ENCODE measurements around the gene IL17C. TPM values are rescaled to one million over a fixed set of nuclear protein-coding genes. Genes with fewer than 3 reads are reported as not detected.
A peak's percentile ranks its signal among the peaks of the same experiment; 100 is the strongest.

The IL17C gene
- total RNA-seq, 2 experiments from 2014 or later: 0.22 TPM; not detected in 1

DNA sequence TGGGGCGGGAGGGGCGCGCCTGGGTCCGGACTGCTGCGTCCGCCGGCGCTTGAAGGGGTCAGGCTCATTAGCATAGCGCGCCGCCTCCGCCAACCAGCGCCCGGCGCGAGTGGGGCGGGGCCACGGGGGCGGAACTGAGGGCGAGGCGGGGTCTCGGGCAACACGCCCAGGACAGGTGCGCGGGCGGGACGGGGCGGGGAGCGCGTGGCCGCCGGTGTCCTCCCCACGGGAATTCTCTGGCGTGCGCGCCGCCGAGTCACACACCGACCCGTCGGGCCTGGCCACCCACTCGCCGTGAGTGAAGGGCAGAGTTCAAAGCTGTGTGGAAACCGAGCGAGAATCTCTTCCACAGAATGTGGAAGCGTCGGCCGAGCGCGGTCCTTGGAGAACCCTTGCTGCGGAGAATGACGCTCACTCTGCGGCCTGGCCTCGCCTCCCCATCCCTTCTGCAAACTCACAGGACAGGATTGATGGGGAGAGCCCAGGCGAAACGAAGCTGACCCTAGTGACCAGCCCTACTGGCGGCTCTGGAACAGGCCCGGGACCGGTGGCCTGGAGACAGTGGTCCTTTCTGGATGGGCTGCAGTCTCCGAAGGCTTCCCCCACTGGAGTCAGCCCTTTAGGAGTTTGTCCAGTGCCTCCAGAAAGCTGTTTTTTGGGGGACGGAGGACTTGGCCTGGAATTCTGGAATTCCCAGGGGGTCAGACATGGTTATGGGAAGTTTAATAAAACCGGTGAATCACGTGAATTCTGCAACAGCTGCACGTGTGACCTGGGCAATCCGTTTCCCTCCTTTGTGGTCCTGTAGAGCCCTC lies 48.3 kb downstream of the IL17C start, which contains the start of gene SNAI3:
Gene SNAI3, minus strand, starts transcription at position 69 of the 815 bp plus-strand sequence. CDS start 101 bp downstream, outside the sequence.
- H3K27ac Mint-ChIP-seq: peak within 1 kb of the TSS; percentile 49
- intact Hi-C loops (cut with micrococcal nuclease): loop anchor here (1.0 to 10.0 kb wide), 4 partner anchors 15 to 95 kb away; partner anchors contain the start of genes IL17C and MVD

DNA sequence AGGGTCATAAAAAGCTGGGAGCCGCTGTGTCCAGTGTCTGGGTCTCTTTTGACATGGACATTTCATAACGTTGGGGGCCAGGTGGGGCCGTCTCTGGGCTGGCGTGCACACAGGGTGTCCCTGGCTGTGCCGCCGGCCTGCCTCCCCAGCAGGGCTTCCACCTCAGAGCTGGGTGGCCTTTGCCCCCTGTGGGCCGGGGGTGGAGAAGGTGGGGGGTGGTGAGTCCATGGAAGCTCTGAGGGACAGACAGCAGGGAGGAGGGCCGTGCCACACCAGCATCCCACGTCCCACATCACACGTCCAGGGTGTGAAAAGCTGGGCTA lies 48.8 kb downstream of the IL17C start:
- Mint-ChIP-seq H3K9me3 (no peaks in the 10 kb centered on the region), H3K27me3 (no peaks in the 10 kb centered on the region), H3K4me3 (no peak overlapping the region), H3K36me3 (peaks cover 2% of the 10 kb centered on the region), H3K27ac (no peak overlapping the region), H3K4me1 (ENCODE audit: low read depth) (peaks cover 40% of the 10 kb centered on the region)
- intact Hi-C loops (cut with micrococcal nuclease): loop anchor here (10.0 kb wide), 1 partner anchor 52 kb away; the partner anchor contains the start of gene IL17C
- CTCF ChIA-PET: interaction anchor here (0.6 to 4.2 kb wide), 4 partner anchors 16 to 72 kb away, joined by 3 to 36 read pairs (median 3); no protein-coding TSS in a partner anchor
- POLR2A ChIA-PET: interaction anchor here (1.1 to 1.3 kb wide), 4 partner anchors 14 to 50 kb away, joined by 3 to 5 read pairs (median 4); partner anchors contain the start of gene MVD
- no peak for DNase-seq

More for the DNA sequence above, 48.3 kb downstream of the IL17C start, which contains the start of gene SNAI3:
- no peaks in the 10 kb centered on the region for H3K27me3 Mint-ChIP-seq
- H3K9me3 Mint-ChIP-seq: no peaks in the 10 kb centered on the region
- peaks cover 2% of the 10 kb centered on the region for H3K36me3 Mint-ChIP-seq
- H3K4me3 Mint-ChIP-seq: peak within 1 kb of the TSS; percentile 74
- DNase-seq: peak; percentile 92
- ChIA-PET POLR2A (interaction anchor here (1.1 to 1.3 kb wide), 4 partner anchors 15 to 50 kb away, joined by 3 to 5 read pairs (median 4); partner anchors contain the start of gene MVD), CTCF (interaction anchor here (0.6 to 4.2 kb wide), 7 partner anchors 17 to 107 kb away, joined by 3 to 36 read pairs (median 4); no protein-coding TSS in a partner anchor)
- peaks cover 40% of the 10 kb centered on the region for H3K4me1 Mint-ChIP-seq (ENCODE audit: low read depth)

DNA sequence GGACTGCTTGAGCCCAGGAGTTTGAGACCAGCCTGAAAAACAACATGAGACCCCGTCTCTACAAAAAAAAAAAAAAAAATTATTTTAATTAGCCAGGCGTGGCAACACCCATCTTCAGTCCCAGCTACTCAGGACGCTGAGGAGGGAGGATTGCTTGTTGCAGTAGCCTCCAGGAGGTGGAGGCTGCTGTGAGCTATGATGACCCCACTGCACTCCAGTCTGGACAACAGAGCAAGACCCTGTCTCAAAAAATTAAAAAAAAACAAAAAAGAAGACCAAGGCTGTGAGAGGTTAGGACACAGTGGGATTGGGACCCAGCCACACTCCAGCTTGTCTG lies 49.3 kb downstream of the IL17C start:
- Mint-ChIP-seq H3K27ac (no peak overlapping the region), H3K27me3 (no peaks in the 10 kb centered on the region), H3K4me3 (no peak overlapping the region), H3K4me1 (ENCODE audit: low read depth) (peaks cover 41% of the 10 kb centered on the region), H3K9me3 (no peaks in the 10 kb centered on the region), H3K36me3 (no peaks in the 10 kb centered on the region)
- POLR2A ChIA-PET: interaction anchor here (1.2 to 1.3 kb wide), 2 partner anchors 25 to 51 kb away, joined by 4 to 5 read pairs; partner anchors contain the start of gene MVD
- no peak for DNase-seq
- intact Hi-C loops (cut with micrococcal nuclease): loop anchor here (10.0 kb wide), 1 partner anchor 53 kb away; the partner anchor contains the start of gene IL17C
- CTCF ChIA-PET: interaction anchor here (0.8 to 4.2 kb wide), 3 partner anchors 16 to 72 kb away, joined by 3 to 36 read pairs (median 3); no protein-coding TSS in a partner anchor

DNA sequence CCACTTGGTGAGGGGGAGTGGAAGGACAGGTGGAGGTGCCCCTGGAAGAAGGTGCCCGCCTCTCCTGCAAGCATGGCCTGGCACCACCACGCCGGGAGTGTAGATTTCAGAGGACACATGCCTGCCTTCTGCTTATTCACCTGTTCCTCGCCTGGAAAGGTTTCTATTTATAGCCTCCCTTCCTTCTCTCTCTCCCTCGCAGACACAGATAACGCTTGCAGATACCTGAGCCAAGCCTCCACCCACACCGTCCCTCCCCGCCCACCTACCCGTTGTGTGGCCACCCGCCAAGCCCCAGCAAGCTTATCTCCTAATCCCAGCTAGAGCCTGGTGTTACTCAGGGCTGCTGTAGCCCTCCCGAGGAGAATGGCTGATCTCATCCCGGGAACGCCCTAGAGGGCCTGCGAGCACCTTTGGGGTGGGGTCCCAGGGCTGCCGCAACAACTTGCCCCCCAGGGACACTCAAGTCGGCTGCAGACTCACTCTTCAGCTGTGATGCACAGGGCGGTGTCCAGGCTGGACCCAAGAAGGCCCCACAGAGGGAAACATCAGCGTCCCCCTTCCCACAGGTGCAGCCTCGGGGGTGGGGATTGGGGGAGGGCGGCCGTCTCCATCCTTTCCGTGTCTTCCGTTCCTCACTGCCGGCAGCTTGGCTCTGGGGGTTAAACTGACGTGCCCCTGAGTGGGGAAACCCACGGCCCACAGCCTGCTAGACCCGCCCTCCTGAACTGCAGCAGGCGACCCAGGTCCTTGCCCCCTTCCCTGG lies 49.8 kb downstream of the IL17C start:
- ChIA-PET CTCF (interaction anchor here (0.8 to 4.2 kb wide), 2 partner anchors 15 to 71 kb away, joined by 3 to 36 read pairs; no protein-coding TSS in a partner anchor), POLR2A (interaction anchor here (1.2 to 1.5 kb wide), 3 partner anchors 14 to 51 kb away, joined by 4 to 6 read pairs (median 5); partner anchors contain the start of gene MVD)
- Mint-ChIP-seq H3K36me3 (no peaks in the 10 kb centered on the region), H3K4me1 (ENCODE audit: low read depth) (peaks cover 45% of the 10 kb centered on the region), H3K27me3 (no peaks in the 10 kb centered on the region), H3K9me3 (no peaks in the 10 kb centered on the region), H3K27ac (no peak overlapping the region), H3K4me3 (no peak overlapping the region)
- DNase-seq: no peak
- intact Hi-C loops (cut with micrococcal nuclease): loop anchor here (10.0 kb wide), 1 partner anchor 53 kb away; the partner anchor contains the start of gene IL17C

Other genes with a start within 250 kb of the IL17C start
- 10 to 100 TPM; 11.6 to 12.0 TPM for gene ZFPM1, start 185.3 kb upstream of the IL17C start, total RNA-seq
- gene ZC3H18, start 68.2 kb upstream of the IL17C start, total RNA-seq: 10 to 100 TPM; 72.0 to 72.7 TPM
- 100 to 1,000 TPM; 262 to 265 TPM for gene CYBA, start 12.5 kb downstream of the IL17C start, total RNA-seq
- 100 to 1,000 TPM; 111 to 113 TPM for gene MVD, start 24.5 kb downstream of the IL17C start, total RNA-seq
- gene SNAI3, start 47.9 kb downstream of the IL17C start, total RNA-seq: 1 to 10 TPM; 5.5 to 5.8 TPM
- gene RNF166, start 67.8 kb downstream of the IL17C start, total RNA-seq: 10 to 100 TPM; 46.4 to 55.6 TPM
- 10 to 100 TPM; 38.0 to 41.6 TPM for gene CTU2, start 67.9 kb downstream of the IL17C start, total RNA-seq
- gene PIEZO1, start 146.6 kb downstream of the IL17C start, total RNA-seq: 100 to 1,000 TPM; 221 to 234 TPM
- gene CDT1, start 165.2 kb downstream of the IL17C start, total RNA-seq: 100 to 1,000 TPM; 169 to 183 TPM
- 100 to 1,000 TPM; 270 to 272 TPM for gene APRT, start 173.4 kb downstream of the IL17C start, total RNA-seq
- 10 to 100 TPM; 22.0 to 24.1 TPM for gene GALNS, start 218.4 kb downstream of the IL17C start, total RNA-seq
- gene TRAPPC2L, start 218.6 kb downstream of the IL17C start, total RNA-seq: 10 to 100 TPM; 63.6 to 71.5 TPM
- not detected for gene PABPN1L, start 228.1 kb downstream of the IL17C start, total RNA-seq